ENCODE results near the gene MCC.
A peak's percentile ranks its signal among the peaks of the same experiment; 100 is the strongest.

Gene MCC

GRCh38 chr5:113063927-113064326 is 424.3 kb downstream of the MCC start:
- no peak for DNase-seq

- no peak for DNase-seq
These were observed 425.3 kb downstream of the MCC start for GRCh38 chr5:113062869-113063508.

- peak; percentile 5 for DNase-seq
These were observed 426.1 kb downstream of the MCC start for GRCh38 chr5:113061846-113062780.

GRCh38 chr5:113060408-113061025 is 427.7 kb downstream of the MCC start:
- no peak for DNase-seq

GRCh38 chr5:113059232-113060040 is 428.8 kb downstream of the MCC start:
- no peak for DNase-seq

- no peak for DNase-seq
These were observed 429.5 kb downstream of the MCC start for GRCh38 chr5:113058706-113059226.

GRCh38 chr5:113058269-113058668 is 430.0 kb downstream of the MCC start:
- DNase-seq: no peak

GRCh38 chr5:113057557-113057984 is 430.7 kb downstream of the MCC start:
- no peak for DNase-seq

GRCh38 chr5:113056988-113057387 is 431.3 kb downstream of the MCC start:
- DNase-seq: no peak

- no peak for DNase-seq
These were observed 433.4 kb downstream of the MCC start for GRCh38 chr5:113054899-113055298.

- DNase-seq: no peak
These were observed 434.7 kb downstream of the MCC start for GRCh38 chr5:113053511-113053995.

- DNase-seq: no peak
These were observed 436.0 kb downstream of the MCC start for GRCh38 chr5:113052041-113052795.

GRCh38 chr5:113050721-113051382 is 437.4 kb downstream of the MCC start:
- DNase-seq: no peak

- no peak for DNase-seq
These were observed 439.3 kb downstream of the MCC start for GRCh38 chr5:113048931-113049330.

- DNase-seq: no peak
These were observed 440.3 kb downstream of the MCC start for GRCh38 chr5:113047733-113048652.

- DNase-seq: no peak
These were observed 441.0 kb downstream of the MCC start for GRCh38 chr5:113047234-113047633.

- no peak for DNase-seq
These were observed 443.3 kb downstream of the MCC start for GRCh38 chr5:113044776-113045465.

GRCh38 chr5:113043491-113043931 is 444.7 kb downstream of the MCC start:
- no peak for DNase-seq

All from NCI-H1417 treated with DMSO at 0.1 percent for 48 hours (cell line).